ENCODE results near the gene PPIE.
"Not testable (repeated sequence)": the region's sequence is repeated elsewhere in the genome, so short reads cannot be mapped to it uniquely, and the experiment has no call there.

DNA sequence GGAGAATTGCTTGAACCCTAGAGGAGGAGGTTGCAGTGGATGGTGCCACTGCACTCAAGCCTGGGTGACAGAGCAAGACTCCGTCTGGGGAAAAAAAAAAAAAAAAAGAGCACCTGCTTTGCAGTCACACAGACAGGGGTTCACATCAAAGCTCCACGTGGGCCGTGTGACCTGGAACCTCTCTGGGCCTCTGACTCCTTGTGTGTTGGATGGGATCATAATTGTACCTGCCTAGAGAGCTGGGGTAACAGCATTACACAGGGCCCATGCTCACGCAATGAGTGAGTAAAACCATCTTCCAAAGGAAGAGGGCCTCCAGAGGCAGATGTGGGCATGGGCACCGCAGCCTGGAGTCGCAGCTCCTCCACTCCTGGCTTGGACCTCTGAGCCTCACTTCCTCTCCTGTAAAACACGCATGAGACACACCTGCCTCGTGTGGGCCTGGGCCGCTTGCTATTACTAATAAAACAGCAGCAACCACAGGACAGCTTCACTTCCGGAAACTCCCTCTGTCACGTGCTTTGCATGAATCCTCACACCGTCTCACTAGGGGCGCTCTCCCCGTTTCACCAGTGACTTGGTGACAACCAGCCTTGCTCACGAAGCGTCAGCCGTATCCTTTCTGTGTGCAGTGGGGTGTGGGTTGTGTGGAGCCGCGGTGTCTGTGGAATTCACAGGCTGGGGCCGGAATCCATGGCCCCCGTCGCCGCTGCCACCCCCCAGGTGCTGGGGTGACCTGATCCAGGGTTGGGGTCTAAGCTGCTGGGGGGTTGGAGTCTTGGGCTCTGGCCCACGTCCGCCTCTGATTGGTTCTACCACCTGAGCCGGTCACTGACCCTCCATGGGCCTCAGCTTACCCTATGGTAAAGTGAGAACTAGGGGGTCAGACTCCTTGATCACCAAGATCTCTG, 60.4 kb downstream of the PPIE start:
- TF ChIP-seq, protein P1, sequence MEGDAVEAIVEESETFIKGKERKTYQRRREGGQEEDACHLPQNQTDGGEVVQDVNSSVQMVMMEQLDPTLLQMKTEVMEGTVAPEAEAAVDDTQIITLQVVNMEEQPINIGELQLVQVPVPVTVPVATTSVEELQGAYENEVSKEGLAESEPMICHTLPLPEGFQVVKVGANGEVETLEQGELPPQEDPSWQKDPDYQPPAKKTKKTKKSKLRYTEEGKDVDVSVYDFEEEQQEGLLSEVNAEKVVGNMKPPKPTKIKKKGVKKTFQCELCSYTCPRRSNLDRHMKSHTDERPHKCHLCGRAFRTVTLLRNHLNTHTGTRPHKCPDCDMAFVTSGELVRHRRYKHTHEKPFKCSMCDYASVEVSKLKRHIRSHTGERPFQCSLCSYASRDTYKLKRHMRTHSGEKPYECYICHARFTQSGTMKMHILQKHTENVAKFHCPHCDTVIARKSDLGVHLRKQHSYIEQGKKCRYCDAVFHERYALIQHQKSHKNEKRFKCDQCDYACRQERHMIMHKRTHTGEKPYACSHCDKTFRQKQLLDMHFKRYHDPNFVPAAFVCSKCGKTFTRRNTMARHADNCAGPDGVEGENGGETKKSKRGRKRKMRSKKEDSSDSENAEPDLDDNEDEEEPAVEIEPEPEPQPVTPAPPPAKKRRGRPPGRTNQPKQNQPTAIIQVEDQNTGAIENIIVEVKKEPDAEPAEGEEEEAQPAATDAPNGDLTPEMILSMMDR (IDR thresholded peaks at IDR 0.05): not testable (repeated sequence)
- TF ChIP-seq RELA (CRISPR knock-in tag; IDR thresholded peaks at IDR 0.05; ENCODE audit: borderline replicate concordance); ZNF416 (CRISPR knock-in tag; IDR thresholded peaks at IDR 0.05); ZNF138 (CRISPR knock-in tag; conservative IDR thresholded peaks at IDR 0.05); TP53 (CRISPR knock-in tag; IDR thresholded peaks at IDR 0.05); NFYB (CRISPR knock-in tag; conservative IDR thresholded peaks at IDR 0.05; ENCODE audit: low read depth): not testable (repeated sequence)
- TF ChIP-seq, protein P2, sequence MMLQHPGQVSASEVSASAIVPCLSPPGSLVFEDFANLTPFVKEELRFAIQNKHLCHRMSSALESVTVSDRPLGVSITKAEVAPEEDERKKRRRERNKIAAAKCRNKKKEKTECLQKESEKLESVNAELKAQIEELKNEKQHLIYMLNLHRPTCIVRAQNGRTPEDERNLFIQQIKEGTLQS (CRISPR knock-in tag; conservative IDR thresholded peaks at IDR 0.05): not testable (repeated sequence)
